HL-60 (cell line): ENCODE measurements around the gene NFYC.

Experiments used
- DNase-seq, 2 experiments: peaks; one replicate each; pipeline ENCODE4 v3.0.0-alpha.2; 2010 to 2020; ENCODE audit warnings: low read depth in 1 of 2, low spot score in 1 of 2
- H3K27ac ChIP-seq: fragments of 250-450 bp; sonication (Bioruptor Pico); replicated peaks from 2 replicates; pipeline ENCODE4 v1.5.1; 2020; ENCODE audit warnings: mild to moderate bottlenecking, moderate library complexity
- H3K27me3 ChIP-seq: fragments of 250-450 bp; sonication (Bioruptor Pico); 2 replicates; pipeline ENCODE4 v1.5.1; 2021; ENCODE audit warnings: mild to moderate bottlenecking, moderate library complexity; ENCODE audit not compliant: insufficient read depth, poor library complexity, severe bottlenecking
- H3K4me3 ChIP-seq: replicated peaks from 2 replicates; pipeline ENCODE4 v1.5.1; 2011; ENCODE audit warnings: mild to moderate bottlenecking, control low read depth, low read length; ENCODE audit not compliant: insufficient read depth
- GABPA ChIP-seq: IDR thresholded peaks from 2 replicates; pipeline ENCODE4 v1.6.1; 2012; ENCODE audit warnings: low read depth
- POLR2AphosphoS5 ChIP-seq: IDR thresholded peaks from 2 replicates; pipeline ENCODE4 v1.6.1; 2012; ENCODE audit warnings: low read depth
- SPI1 ChIP-seq: IDR thresholded peaks from 2 replicates; pipeline ENCODE4 v1.6.1; 2012; ENCODE audit warnings: low read depth, mild to moderate bottlenecking, borderline replicate concordance
- TF ChIP-seq, protein P1 (sequence below): IDR thresholded peaks from one replicate; pipeline ENCODE4 v1.5.1; 2011; ENCODE audit warnings: low read length, control low read depth, inconsistent platforms; ENCODE audit not compliant: insufficient read depth
- TF ChIP-seq, protein P2 (sequence below): IDR thresholded peaks from 2 replicates; pipeline ENCODE4 v1.6.1; 2012; ENCODE audit warnings: low read depth; ENCODE audit not compliant: insufficient replicate concordance

The NFYC gene

DNA sequence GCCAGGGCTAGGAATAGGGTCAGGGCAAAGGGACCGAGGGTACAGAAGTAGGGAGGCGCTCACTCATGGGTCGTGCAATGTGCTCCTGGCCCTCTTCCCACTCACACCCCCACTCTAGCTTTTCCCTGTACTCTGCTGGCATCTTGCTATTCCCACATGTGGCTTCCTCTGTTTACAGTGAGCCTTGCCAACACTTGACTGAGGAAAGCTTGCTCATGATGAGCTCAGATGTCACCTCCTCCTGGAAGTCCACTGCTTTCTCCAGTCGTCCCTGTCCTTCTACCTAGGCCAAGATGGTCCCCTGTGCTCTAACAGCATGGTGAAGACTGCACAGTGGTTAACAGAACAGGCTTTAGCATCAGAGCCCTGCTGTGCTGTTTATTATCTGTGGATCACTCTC, 18.1 kb upstream of the NFYC start:
- TF ChIP-seq, protein P1, sequence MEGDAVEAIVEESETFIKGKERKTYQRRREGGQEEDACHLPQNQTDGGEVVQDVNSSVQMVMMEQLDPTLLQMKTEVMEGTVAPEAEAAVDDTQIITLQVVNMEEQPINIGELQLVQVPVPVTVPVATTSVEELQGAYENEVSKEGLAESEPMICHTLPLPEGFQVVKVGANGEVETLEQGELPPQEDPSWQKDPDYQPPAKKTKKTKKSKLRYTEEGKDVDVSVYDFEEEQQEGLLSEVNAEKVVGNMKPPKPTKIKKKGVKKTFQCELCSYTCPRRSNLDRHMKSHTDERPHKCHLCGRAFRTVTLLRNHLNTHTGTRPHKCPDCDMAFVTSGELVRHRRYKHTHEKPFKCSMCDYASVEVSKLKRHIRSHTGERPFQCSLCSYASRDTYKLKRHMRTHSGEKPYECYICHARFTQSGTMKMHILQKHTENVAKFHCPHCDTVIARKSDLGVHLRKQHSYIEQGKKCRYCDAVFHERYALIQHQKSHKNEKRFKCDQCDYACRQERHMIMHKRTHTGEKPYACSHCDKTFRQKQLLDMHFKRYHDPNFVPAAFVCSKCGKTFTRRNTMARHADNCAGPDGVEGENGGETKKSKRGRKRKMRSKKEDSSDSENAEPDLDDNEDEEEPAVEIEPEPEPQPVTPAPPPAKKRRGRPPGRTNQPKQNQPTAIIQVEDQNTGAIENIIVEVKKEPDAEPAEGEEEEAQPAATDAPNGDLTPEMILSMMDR: no peak
- no peak for TF ChIP-seq SPI1
- no peak for TF ChIP-seq POLR2AphosphoS5
- TF ChIP-seq, protein P2, sequence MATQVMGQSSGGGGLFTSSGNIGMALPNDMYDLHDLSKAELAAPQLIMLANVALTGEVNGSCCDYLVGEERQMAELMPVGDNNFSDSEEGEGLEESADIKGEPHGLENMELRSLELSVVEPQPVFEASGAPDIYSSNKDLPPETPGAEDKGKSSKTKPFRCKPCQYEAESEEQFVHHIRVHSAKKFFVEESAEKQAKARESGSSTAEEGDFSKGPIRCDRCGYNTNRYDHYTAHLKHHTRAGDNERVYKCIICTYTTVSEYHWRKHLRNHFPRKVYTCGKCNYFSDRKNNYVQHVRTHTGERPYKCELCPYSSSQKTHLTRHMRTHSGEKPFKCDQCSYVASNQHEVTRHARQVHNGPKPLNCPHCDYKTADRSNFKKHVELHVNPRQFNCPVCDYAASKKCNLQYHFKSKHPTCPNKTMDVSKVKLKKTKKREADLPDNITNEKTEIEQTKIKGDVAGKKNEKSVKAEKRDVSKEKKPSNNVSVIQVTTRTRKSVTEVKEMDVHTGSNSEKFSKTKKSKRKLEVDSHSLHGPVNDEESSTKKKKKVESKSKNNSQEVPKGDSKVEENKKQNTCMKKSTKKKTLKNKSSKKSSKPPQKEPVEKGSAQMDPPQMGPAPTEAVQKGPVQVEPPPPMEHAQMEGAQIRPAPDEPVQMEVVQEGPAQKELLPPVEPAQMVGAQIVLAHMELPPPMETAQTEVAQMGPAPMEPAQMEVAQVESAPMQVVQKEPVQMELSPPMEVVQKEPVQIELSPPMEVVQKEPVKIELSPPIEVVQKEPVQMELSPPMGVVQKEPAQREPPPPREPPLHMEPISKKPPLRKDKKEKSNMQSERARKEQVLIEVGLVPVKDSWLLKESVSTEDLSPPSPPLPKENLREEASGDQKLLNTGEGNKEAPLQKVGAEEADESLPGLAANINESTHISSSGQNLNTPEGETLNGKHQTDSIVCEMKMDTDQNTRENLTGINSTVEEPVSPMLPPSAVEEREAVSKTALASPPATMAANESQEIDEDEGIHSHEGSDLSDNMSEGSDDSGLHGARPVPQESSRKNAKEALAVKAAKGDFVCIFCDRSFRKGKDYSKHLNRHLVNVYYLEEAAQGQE: no peak
- no peak for TF ChIP-seq GABPA
- Histone ChIP-seq H3K27me3 (no peaks in the 10 kb centered on the region), H3K27ac (no peak overlapping the region), H3K4me3 (no peak overlapping the region)
- DNase-seq: no peak

DNA sequence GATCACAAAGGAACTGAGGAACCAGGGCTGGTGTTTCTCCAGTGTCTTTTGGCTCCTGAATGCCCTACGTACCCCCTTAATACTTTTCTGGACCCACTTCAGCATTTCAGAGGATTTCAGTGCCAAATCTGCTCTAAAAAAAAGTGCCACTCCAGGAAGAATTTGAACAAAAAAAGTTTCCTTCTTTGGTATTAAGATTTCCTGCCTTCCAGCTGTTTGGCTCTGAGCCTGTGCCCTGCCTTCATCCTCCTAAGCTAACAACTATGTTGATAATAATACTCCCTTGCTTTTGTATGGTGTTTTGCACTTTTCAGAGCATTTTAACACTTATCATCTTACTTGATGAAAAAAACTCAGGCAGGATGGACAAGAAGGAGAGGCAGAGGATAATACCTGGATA, 15.0 kb upstream of the NFYC start:
- Histone ChIP-seq H3K27ac (no peak overlapping the region), H3K27me3 (no peaks in the 10 kb centered on the region), H3K4me3 (no peak overlapping the region)
- TF ChIP-seq POLR2AphosphoS5 (no peak), SPI1 (no peak), GABPA (no peak)
- TF ChIP-seq, protein P1: no peak
- TF ChIP-seq, protein P2: no peak
- DNase-seq: no peak

DNA sequence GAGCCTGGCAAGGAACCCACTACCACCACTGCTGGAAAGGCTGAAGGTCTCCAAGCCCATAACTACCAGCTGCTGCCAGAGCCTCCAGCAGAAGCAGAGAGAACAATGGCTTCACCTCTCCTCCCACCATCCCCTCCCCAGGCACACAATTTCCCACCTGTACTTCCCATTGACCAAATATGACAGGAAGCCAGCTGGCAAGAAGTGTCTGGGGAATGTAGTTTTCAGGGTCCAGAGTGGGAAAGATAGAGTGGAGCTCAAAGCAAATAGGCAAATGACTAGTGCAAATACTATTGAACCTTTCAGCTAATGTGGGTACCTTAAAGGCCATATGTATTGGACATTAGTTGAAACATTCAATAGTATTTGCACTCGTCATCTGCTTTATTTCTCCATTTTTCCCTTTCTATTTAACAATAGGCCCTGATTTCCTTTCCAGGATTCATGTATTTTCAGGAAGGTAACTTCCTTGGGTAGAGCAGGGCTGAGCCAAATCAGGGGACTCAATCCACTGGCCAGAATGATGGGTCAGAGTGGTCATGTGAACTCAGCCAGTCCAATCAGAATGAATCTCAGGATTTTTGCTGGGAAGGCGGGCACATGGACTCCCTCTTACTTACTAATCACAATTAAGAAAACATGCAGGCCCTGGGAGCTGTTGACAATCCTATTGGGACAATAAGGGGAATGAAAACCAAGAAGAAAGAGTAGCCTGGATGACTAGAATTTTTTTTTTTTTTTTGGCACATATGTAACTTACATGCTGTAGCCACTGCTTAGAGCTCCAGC, 12.1 kb upstream of the NFYC start:
- Histone ChIP-seq H3K27ac (no peak overlapping the region), H3K4me3 (no peak overlapping the region), H3K27me3 (no peaks in the 10 kb centered on the region)
- TF ChIP-seq SPI1 (no peak), POLR2AphosphoS5 (no peak), GABPA (no peak)
- TF ChIP-seq, protein P1: no peak
- TF ChIP-seq, protein P2: no peak
- no peak for DNase-seq
